GM23338 (cell line): ENCODE measurements around the gene GP2. TPM values are rescaled to one million over a fixed set of nuclear protein-coding genes. Genes with fewer than 3 reads are reported as not detected.

Experiments used
- ATAC-seq: fragments of 200-7000 bp; cut with Tn5 transposase; 3 replicates; pipeline ENCODE4 v1.9.1; 2020
- DNase-seq: peaks from one replicate; pipeline ENCODE4 v3.0.0-alpha.2; 2015; ENCODE audit warnings: low spot score
- H2AFZ ChIP-seq: fragments of 200-600 bp; sonication (generic); 2 replicates; pipeline ENCODE4 v1.8.0; 2016; ENCODE audit warnings: antibody characterized with exemption, mild to moderate bottlenecking, moderate library complexity
- H3F3A ChIP-seq: fragments of 200-600 bp; sonication (generic); replicated peaks from 2 replicates; pipeline ENCODE4 v1.8.0; 2017; ENCODE audit warnings: antibody characterized with exemption, mixed run types, low read depth
- H3K27ac ChIP-seq: fragments of 200-600 bp; sonication (generic); 2 replicates; pipeline ENCODE4 v1.6.1; 2016; ENCODE audit warnings: low read depth
- H3K27me3 ChIP-seq: fragments of 200-600 bp; sonication (generic); 2 replicates; pipeline ENCODE4 v1.8.0; 2016; ENCODE audit warnings: mild to moderate bottlenecking, mixed run types, moderate library complexity; ENCODE audit not compliant: insufficient read depth
- H3K36me3 ChIP-seq: fragments of 200-600 bp; sonication (generic); 2 replicates; pipeline ENCODE4 v1.8.0; 2016; ENCODE audit warnings: mild to moderate bottlenecking; ENCODE audit not compliant: insufficient read depth
- H3K4me1 ChIP-seq: fragments of 200-600 bp; sonication (generic); 2 replicates; pipeline ENCODE4 v1.8.0; 2016; ENCODE audit warnings: mild to moderate bottlenecking, moderate library complexity; ENCODE audit not compliant: insufficient read depth
- H3K4me2 ChIP-seq: fragments of 200-600 bp; sonication (generic); 2 replicates; pipeline ENCODE4 v1.7.1; 2017; ENCODE audit warnings: mixed run types
- H3K4me3 ChIP-seq: fragments of 200-600 bp; sonication (generic); 2 replicates; pipeline ENCODE4 v1.6.1; 2016; ENCODE audit warnings: mixed run types
- H3K79me2 ChIP-seq: fragments of 200-600 bp; sonication (generic); replicated peaks from 2 replicates; pipeline ENCODE4 v1.8.0; 2017; ENCODE audit warnings: mild to moderate bottlenecking; ENCODE audit not compliant: insufficient read depth
- H3K9me2 ChIP-seq: fragments of 200-600 bp; sonication (generic); 2 replicates; pipeline ENCODE4 v1.8.0; 2017; ENCODE audit not compliant: insufficient read depth
- H4K20me1 ChIP-seq: fragments of 200-600 bp; sonication (generic); replicated peaks from 2 replicates; pipeline ENCODE4 v1.8.0; 2017; ENCODE audit warnings: mild to moderate bottlenecking; ENCODE audit not compliant: insufficient read depth
- H3K27ac Mint-ChIP-seq: 2 replicates; pipeline ENCODE4 v1.8.0; 2020; ENCODE audit warnings: inconsistent platforms, mild to moderate bottlenecking, moderate library complexity, mixed read lengths
- H3K27me3 Mint-ChIP-seq: 3 replicates; pipeline ENCODE4 v1.8.0; 2022; ENCODE audit warnings: low read depth, mild to moderate bottlenecking, moderate library complexity, mixed read lengths, inconsistent platforms; ENCODE audit not compliant: insufficient read depth, poor library complexity
- H3K36me3 Mint-ChIP-seq: 3 replicates; pipeline ENCODE4 v1.8.0; 2021; ENCODE audit warnings: low read depth, mild to moderate bottlenecking, inconsistent platforms, moderate library complexity, mixed read lengths
- H3K4me1 Mint-ChIP-seq: 3 replicates; pipeline ENCODE4 v1.8.0; 2020; ENCODE audit warnings: mild to moderate bottlenecking, inconsistent platforms, mixed read lengths
- H3K4me3 Mint-ChIP-seq: 3 replicates; pipeline ENCODE4 v1.8.0; 2021; ENCODE audit warnings: moderate library complexity, mild to moderate bottlenecking, inconsistent platforms, mixed read lengths
- H3K9me3 Mint-ChIP-seq: 3 replicates; pipeline ENCODE4 v1.8.0; 2020; ENCODE audit warnings: moderate library complexity, mild to moderate bottlenecking, inconsistent platforms, mixed read lengths
- CREB1 ChIP-seq: fragments of 250-450 bp; sonication (Bioruptor Pico); IDR thresholded peaks from 2 replicates; pipeline ENCODE4 v1.5.0; 2020; ENCODE audit warnings: low read depth, mild to moderate bottlenecking, moderate library complexity
- CTCF ChIP-seq, 2 experiments: fragments of 200-600 bp in 1 of 2; sonication (generic) in 1 of 2; conservative IDR thresholded peaks; 2 replicates each; pipeline versions ENCODE4 v1.5.1 to v1.6.1; 2016 to 2017; ENCODE audit warnings: antibody characterized with exemption in 2 of 2, low read depth in 2 of 2, mild to moderate bottlenecking in 2 of 2, moderate library complexity in 1 of 2
- ETS1 ChIP-seq: IDR thresholded peaks from 2 replicates; pipeline ENCODE4 v1.6.1; 2016; ENCODE audit warnings: antibody characterized with exemption
- EZH2 ChIP-seq: fragments of 200-600 bp; sonication (generic); IDR thresholded peaks from one replicate; pipeline ENCODE4 v1.8.0; 2017; ENCODE audit warnings: antibody characterized with exemption, mild to moderate bottlenecking, low read depth; ENCODE audit not compliant: unreplicated experiment
- EZH2phosphoT487 ChIP-seq: fragments of 200-600 bp; sonication (generic); IDR thresholded peaks from one replicate; pipeline ENCODE4 v1.8.1; 2018; ENCODE audit warnings: antibody characterized with exemption; ENCODE audit not compliant: unreplicated experiment
- JUNB ChIP-seq: IDR thresholded peaks from one replicate; pipeline ENCODE4 v1.6.1; 2016; ENCODE audit warnings: antibody characterized with exemption; ENCODE audit not compliant: unreplicated experiment
- NANOG ChIP-seq: IDR thresholded peaks from 2 replicates; pipeline ENCODE4 v1.6.1; 2016; ENCODE audit warnings: antibody characterized with exemption, borderline replicate concordance
- POLR2AphosphoS5 ChIP-seq: IDR thresholded peaks from 2 replicates; pipeline ENCODE4 v1.6.1; 2016; ENCODE audit warnings: antibody characterized with exemption, low read depth
- STAT1 ChIP-seq: IDR thresholded peaks from one replicate; pipeline ENCODE4 v1.6.1; 2016; ENCODE audit warnings: antibody characterized with exemption; ENCODE audit not compliant: unreplicated experiment
- ZNF114 ChIP-seq: fragments of 250-450 bp; sonication (Bioruptor Pico); IDR thresholded peaks from 2 replicates; pipeline ENCODE4 v1.5.0; 2020; ENCODE audit warnings: mild to moderate bottlenecking, moderate library complexity
- ZNF462 ChIP-seq: fragments of 250-450 bp; sonication (Bioruptor Pico); IDR thresholded peaks from 2 replicates; pipeline ENCODE4 v1.5.0; 2020; ENCODE audit warnings: mild to moderate bottlenecking, moderate library complexity
- polyA plus RNA-seq: library from polyadenylated mRNA; unstranded; fragments of >200 nt; fragmentation: Nextera tagmentation; extraction: Ambion mirVana; gene quantifications from 2 replicates; pipeline ENCODE4 v1.2.1, GENCODE V29; 2016
- total RNA-seq: library from RNA; depleted of rRNA; stranded (reverse); fragments of >200 nt; shearing (Covaris generic); gene quantifications from 2 replicates; pipeline ENCODE4 v1.2.3, GENCODE V29; 2014

The GP2 gene
- total and polyA plus RNA-seq, 2 experiments from 2014 or later: not detected

- Histone ChIP-seq H3K36me3 (no peaks in the 10 kb centered on the region), H3K9me2 (no peaks in the 10 kb centered on the region), H3K4me2 (no peak overlapping the region), H2AFZ (no peak overlapping the region), H3K79me2 (no peaks in the 10 kb centered on the region), H3K27me3 (no peaks in the 10 kb centered on the region), H3F3A (no peaks in the 10 kb centered on the region), H3K4me3 (no peak overlapping the region), H4K20me1 (no peaks in the 10 kb centered on the region), H3K27ac (no peak overlapping the region), H3K4me1 (peaks cover 9% of the 10 kb centered on the region)
- H3K36me3 Mint-ChIP-seq: no peaks in the 10 kb centered on the region
- no peak for TF ChIP-seq EZH2phosphoT487
- no peaks in the 10 kb centered on the region for H3K9me3 Mint-ChIP-seq
- no peak overlapping the region for H3K4me3 Mint-ChIP-seq
- ATAC-seq (no peak), DNase-seq (no peak)
- H3K27me3 Mint-ChIP-seq: peaks cover 5% of the 10 kb centered on the region
- H3K27ac Mint-ChIP-seq: no peak overlapping the region
- H3K4me1 Mint-ChIP-seq: peaks cover 3% of the 10 kb centered on the region; the same call in 2 of the 3 replicates
These were observed 7.1 kb upstream of the GP2 start for GRCh38 chr16:20334396-20334795.

GRCh38 chr16:20333120-20333519 lies 5.8 kb upstream of the GP2 start:
- Histone ChIP-seq H3K79me2 (no peaks in the 10 kb centered on the region), H3K27me3 (no peaks in the 10 kb centered on the region), H3K4me3 (no peak overlapping the region), H2AFZ (peak overlapping the region; percentile 32; the same call in 1 of the 2 replicates), H3K36me3 (no peaks in the 10 kb centered on the region), H3K27ac (no peak overlapping the region), H3K4me2 (no peak overlapping the region), H3K9me2 (no peaks in the 10 kb centered on the region), H4K20me1 (no peaks in the 10 kb centered on the region), H3K4me1 (peaks cover 5% of the 10 kb centered on the region; the same call in 1 of the 2 replicates), H3F3A (no peaks in the 10 kb centered on the region)
- no peak for DNase-seq
- Mint-ChIP-seq H3K4me1 (no peaks in the 10 kb centered on the region; the same call in 2 of the 3 replicates), H3K36me3 (no peaks in the 10 kb centered on the region), H3K27me3 (peaks cover 6% of the 10 kb centered on the region), H3K27ac (no peak overlapping the region), H3K9me3 (no peaks in the 10 kb centered on the region; the same call in 2 of the 3 replicates), H3K4me3 (no peak overlapping the region)
- ATAC-seq: no peak
- TF ChIP-seq CTCF (conservative IDR thresholded peaks at IDR 0.05; ENCODE audit: low read depth in 2 of 2): no peak
- TF ChIP-seq ETS1: no peak
- no peak for TF ChIP-seq STAT1
- TF ChIP-seq CREB1 (CRISPR knock-in tag): no peak
- TF ChIP-seq ZNF114 (CRISPR knock-in tag): no peak
- TF ChIP-seq JUNB: no peak
- no peak for TF ChIP-seq ZNF462
- TF ChIP-seq POLR2AphosphoS5: no peak
- TF ChIP-seq NANOG: no peak
- no peak for TF ChIP-seq EZH2
- no peak for TF ChIP-seq EZH2phosphoT487
